K562 (cell line): ENCODE results near the gene CIART. TPM values are rescaled to one million over a fixed set of nuclear protein-coding genes. Genes with fewer than 3 reads are reported as not detected.
"Not testable (repeated sequence)": the region's sequence is repeated elsewhere in the genome, so short reads cannot be mapped to it uniquely, and the experiment has no call there.

Experiments used
- ATAC-seq: fragments of 200-7000 bp; cut with Tn5 transposase; 3 replicates; pipeline ENCODE4 v1.9.1; 2020; ENCODE audit warnings: moderate library complexity
- BruUV-seq: library from RNA; stranded (reverse); fragments of 400-500 nt; replicated peaks from 2 replicates; lab custom pipeline; 2021; lab: Mats Ljungman, UMichigan
- CTCF ChIA-PET: fragments of 300-600 bp; formaldehyde crosslinking; extraction: SDS; loops from one replicate; lab custom pipeline; 2021; ENCODE audit warnings: low intra/inter-chr PET ratio; lab: Yijun Ruan, JAX
- POLR2A ChIA-PET: fragments of 300-600, 350-650 bp; sonication (Branson Sonifier 250); formaldehyde crosslinking; extraction: SDS; loops from one replicate; lab custom pipeline; 2021; ENCODE audit warnings: antibody characterized with exemption, inconsistent platforms; lab: Yijun Ruan, JAX
- DNase-seq, 4 experiments: peaks; one replicate each; pipeline versions ENCODE4 v3.0.0 to v3.0.0-alpha.2; 2011 to 2018; ENCODE audit warnings: low spot score in 3 of 4, mixed read lengths in 3 of 4; ENCODE audit errors: extremely low read depth in 1 of 4
- FAIRE-seq: peaks from 2 replicates; lab custom pipeline; 2011; peaks lifted over from hg19 to GRCh38; lab: Jason Lieb, UNC
- H2AFZ ChIP-seq: 2 replicates; pipeline ENCODE4 v1.6.0; 2011; ENCODE audit warnings: low read depth, low read length, control low read depth, inconsistent platforms
- H3K27ac ChIP-seq: fragments of 200-600 bp; 3 replicates; pipeline ENCODE4 v1.8.0; 2011; ENCODE audit warnings: low read depth, mild to moderate bottlenecking, control low read depth, inconsistent platforms, low read length, moderate library complexity, mixed read lengths; ENCODE audit errors: extremely low read depth
- H3K27me3 ChIP-seq, 2 experiments: fragments of 300-600 bp in 1 of 2; 2 replicates in 1 of 2; 3 replicates in 1 of 2; pipeline versions ENCODE4 v1.6.0 to v1.8.0; 2011; ENCODE audit warnings: inconsistent platforms in 2 of 2, low read length in 2 of 2, mild to moderate bottlenecking in 1 of 2, mixed read lengths in 1 of 2, moderate library complexity in 1 of 2; ENCODE audit not compliant: control insufficient read depth in 2 of 2, insufficient read depth in 2 of 2
- H3K36me3 ChIP-seq: fragments of 300-600 bp; 3 replicates; pipeline ENCODE4 v1.8.0; 2011; ENCODE audit warnings: mild to moderate bottlenecking, low read length, inconsistent platforms; ENCODE audit not compliant: control insufficient read depth, insufficient read depth
- H3K4me1 ChIP-seq, 2 experiments: fragments of 200-600 bp in 1 of 2; replicated peaks in 1 of 2; 2 replicates in 1 of 2; 3 replicates in 1 of 2; pipeline versions ENCODE4 v1.5.1 to v1.8.0; 2011; ENCODE audit warnings: inconsistent platforms in 2 of 2, low read length in 2 of 2, mild to moderate bottlenecking in 1 of 2, mixed read lengths in 1 of 2, moderate library complexity in 1 of 2; ENCODE audit not compliant: control insufficient read depth in 2 of 2, insufficient read depth in 2 of 2
- H3K4me2 ChIP-seq: 2 replicates; pipeline ENCODE4 v1.6.1; 2011; ENCODE audit warnings: low read length, control low read depth, inconsistent platforms, mixed read lengths; ENCODE audit not compliant: insufficient read depth
- H3K4me3 ChIP-seq: fragments of 200-600 bp; sonication (generic), shearing (Covaris generic); 2 replicates; pipeline ENCODE4 v1.5.1; 2016; ENCODE audit warnings: control low read depth, inconsistent platforms
- H3K79me2 ChIP-seq: fragments of 200-600 bp; 3 replicates; pipeline ENCODE4 v1.8.0; 2011; ENCODE audit warnings: low read length, inconsistent platforms; ENCODE audit not compliant: control insufficient read depth, insufficient read depth
- H3K9ac ChIP-seq, 2 experiments: 2 replicates each; pipeline versions ENCODE4 v1.6.0 to v1.6.1; 2011; ENCODE audit warnings: low read depth in 2 of 2, low read length in 2 of 2, control low read depth in 1 of 2, inconsistent platforms in 1 of 2, mild to moderate bottlenecking in 1 of 2, mixed read lengths in 1 of 2; ENCODE audit not compliant: insufficient read depth in 1 of 2
- H3K9me1 ChIP-seq: one replicate; pipeline ENCODE4 v1.6.0; 2011; ENCODE audit warnings: inconsistent platforms, mild to moderate bottlenecking, low read length, moderate library complexity; ENCODE audit not compliant: control insufficient read depth, insufficient read depth
- H3K9me3 ChIP-seq: replicated peaks from 2 replicates; pipeline ENCODE4 v1.5.1; 2011; ENCODE audit warnings: low read depth, low read length, inconsistent platforms; ENCODE audit not compliant: control insufficient read depth, insufficient read depth
- H4K20me1 ChIP-seq: replicated peaks from 2 replicates; pipeline ENCODE4 v1.6.1; 2011; ENCODE audit warnings: low read length, inconsistent platforms, mixed read lengths; ENCODE audit not compliant: control insufficient read depth, insufficient read depth
- GATAD2A ChIP-seq: fragments of 450-650 bp; IDR thresholded peaks from 2 replicates; pipeline ENCODE4 v1.6.1; 2017
- WGBS: fragments of 100-300 bp; shearing (Covaris generic); methylation state at CpG from one replicate; pipeline ENCODE4 v1.1.6; 2016; ENCODE audit warnings: low coverage, mixed read lengths; ENCODE audit not compliant: insufficient coverage; ENCODE audit errors: missing lambda C conversion rate; 5-methylcytosine and 5-hydroxymethylcytosine counted together
- in situ Hi-C: fragments of 300-500 bp; cut with MboI; formaldehyde crosslinking; loops from 4 replicates; pipeline ENCODE4 v1.15.0; 2018; ENCODE audit warnings: inconsistent platforms, mixed read lengths
- intact Hi-C: fragments of 100-400 bp; cut with micrococcal nuclease; formaldehyde crosslinking; loops from 2 replicates; pipeline ENCODE4 v1.14.2; 2022
- polyA plus RNA-seq, 8 experiments: library from polyadenylated mRNA; depleted of rRNA in 4 of 8; stranded (reverse) in 5 of 8; unstranded in 3 of 8; fragments of >200 nt; fragmentation: Nextera tagmentation in 2 of 8; fragmentation: Illumina TruSeq in 1 of 8; extraction: Ambion mirVana in 2 of 8; extraction: Trizol in 1 of 8; gene quantifications; 2 replicates each; pipeline versions ENCODE4 v1.2.1 to v1.2.3, GENCODE V29; 2011 to 2014; ENCODE audit warnings: inconsistent platforms in 1 of 8, missing spikeins in 1 of 8
- total RNA-seq, 7 experiments: library from RNA; depleted of rRNA in 6 of 7; stranded (reverse); fragments of >200 nt in 6 of 7; fragmentation: Illumina TruSeq in 2 of 7; extraction: Trizol in 2 of 7; gene quantifications; 2 replicates each; pipeline versions ENCODE4 v1.2.1 to v1.2.3, GENCODE V29; 2011 to 2021; ENCODE audit warnings: low replicate concordance in 1 of 7
- TF ChIP-seq, protein P1 (sequence below), 2 experiments: fragments of 450-650 bp; IDR thresholded peaks; 2 replicates each; pipeline ENCODE4 v1.6.1; 2016

CIART gene
- total and polyA plus RNA-seq, 9 of the 15 experiments (the other 6 are each of a cell fraction or from before 2014, with no cell fraction given), result 0.07 to 0.35 (median 0.19) TPM; not detected in 2

DNA sequence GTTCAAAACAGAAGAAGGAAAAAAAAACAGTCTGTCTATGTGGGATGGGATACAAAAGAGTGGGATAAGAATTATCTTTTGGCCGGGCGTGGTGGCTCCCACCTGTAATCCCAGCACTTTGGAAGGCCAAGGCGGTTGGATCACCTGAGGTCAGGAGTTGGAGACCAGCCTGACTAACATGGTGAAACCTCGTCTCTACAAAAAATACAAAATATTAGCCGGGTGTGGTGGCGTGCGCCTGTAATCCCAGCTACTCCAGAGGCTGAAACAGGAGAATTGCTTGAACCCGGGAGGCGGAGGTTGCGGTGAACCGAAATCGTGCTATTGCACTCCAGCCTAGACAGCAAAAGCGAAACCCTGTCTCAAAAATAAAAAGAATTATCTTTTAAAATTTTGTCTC, 45.2 kb upstream of the CIART start:
- H3K27ac ChIP-seq, H3K27me3 ChIP-seq, H3K9ac ChIP-seq, DNase-seq, H3K9me1 ChIP-seq, CTCF ChIA-PET, BruUV-seq, FAIRE-seq, H3K36me3 ChIP-seq, ATAC-seq, intact Hi-C loops, H3K4me3 ChIP-seq, H4K20me1 ChIP-seq, H2AFZ ChIP-seq, in situ Hi-C loops, H3K9me3 ChIP-seq: not testable (repeated sequence)
- Histone ChIP-seq H3K4me1 (peaks cover 13 to 16% of the 10 kb centered on the region in 2 experiments; a peak in 4 of 5 replicates), H3K4me2 (peak overlapping the region; percentile 89; the same call in 1 of the 2 replicates), H3K79me2 (peaks cover 45% of the 10 kb centered on the region)
- WGBS, result 93% methylated on average over 13 of the region's 13 CpGs
- POLR2A ChIA-PET, result interaction anchor here (0.6 to 1.0 kb wide), 3 partner anchors 10 to 73 kb away, joined by 3 read pairs; no protein-coding TSS in a partner anchor

DNA sequence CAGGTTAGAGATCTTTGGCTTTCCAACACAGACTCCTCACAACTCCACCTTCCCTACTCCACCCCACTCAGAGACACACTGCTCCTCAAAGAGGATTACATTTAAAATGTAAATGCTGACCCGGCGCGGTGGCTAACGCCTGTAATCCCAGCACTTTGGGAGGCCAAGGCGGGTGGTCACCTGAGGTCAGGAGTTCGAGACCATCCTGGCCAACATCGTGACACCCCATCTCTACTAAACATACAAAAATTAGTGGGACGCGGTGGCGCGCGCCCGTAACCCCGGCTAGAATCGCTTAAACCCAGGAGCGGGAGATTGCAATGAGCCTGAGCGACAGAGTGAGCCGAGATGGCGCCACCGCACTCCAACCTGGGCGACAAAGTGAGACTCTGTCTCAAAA, 44.6 kb upstream of the CIART start:
- H3K4me3 ChIP-seq, result no peak overlapping the region
- H3K9ac ChIP-seq, result no peak overlapping the region
- no peak overlapping the region for H2AFZ ChIP-seq
- TF ChIP-seq, protein P1, sequence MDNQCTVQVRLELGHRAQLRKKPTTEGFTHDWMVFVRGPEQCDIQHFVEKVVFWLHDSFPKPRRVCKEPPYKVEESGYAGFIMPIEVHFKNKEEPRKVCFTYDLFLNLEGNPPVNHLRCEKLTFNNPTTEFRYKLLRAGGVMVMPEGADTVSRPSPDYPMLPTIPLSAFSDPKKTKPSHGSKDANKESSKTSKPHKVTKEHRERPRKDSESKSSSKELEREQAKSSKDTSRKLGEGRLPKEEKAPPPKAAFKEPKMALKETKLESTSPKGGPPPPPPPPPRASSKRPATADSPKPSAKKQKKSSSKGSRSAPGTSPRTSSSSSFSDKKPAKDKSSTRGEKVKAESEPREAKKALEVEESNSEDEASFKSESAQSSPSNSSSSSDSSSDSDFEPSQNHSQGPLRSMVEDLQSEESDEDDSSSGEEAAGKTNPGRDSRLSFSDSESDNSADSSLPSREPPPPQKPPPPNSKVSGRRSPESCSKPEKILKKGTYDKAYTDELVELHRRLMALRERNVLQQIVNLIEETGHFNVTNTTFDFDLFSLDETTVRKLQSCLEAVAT (IDR thresholded peaks at IDR 0.05), result peak in 1 of 2 experiments; percentile 28; a peak in 1 of 4 replicates
- TF ChIP-seq GATAD2A, result no peak
- 93% methylated on average over 21 of the region's 21 CpGs for WGBS
- H3K4me1 ChIP-seq, result peaks cover 10 to 16% of the 10 kb centered on the region in 2 experiments; a peak in 4 of 5 replicates
- ChIA-PET POLR2A (interaction anchor here (0.6 kb wide), 1 partner anchor 72 kb away, joined by 3 read pairs; no protein-coding TSS in a partner anchor), CTCF (no interaction called here)
- no peak overlapping the region for H3K27ac ChIP-seq
- peaks cover 40% of the 10 kb centered on the region for H3K79me2 ChIP-seq
- no TSS peak for BruUV-seq
- no peaks in the 10 kb centered on the region for H3K9me1 ChIP-seq
- peaks cover 5% of the 10 kb centered on the region; the same call in 1 of the 3 replicates for H3K36me3 ChIP-seq
- H3K4me2 ChIP-seq, result no peak overlapping the region
- H4K20me1 ChIP-seq, result no peaks in the 10 kb centered on the region; the same call in 1 of the 2 replicates
- no peak for DNase-seq
- intact Hi-C loops, result no loop called here
- no peaks in the 10 kb centered on the region for H3K9me3 ChIP-seq
- FAIRE-seq, result no peak
- in situ Hi-C loops, result no loop called here
- H3K27me3 ChIP-seq, result no peaks in the 10 kb centered on the region
- ATAC-seq, result no peak
